ENCODE results near the gene RANBP1. TPM values are rescaled to one million over a fixed set of nuclear protein-coding genes. Genes with fewer than 3 reads are reported as not detected.

Gene RANBP1
- total RNA-seq, 4 donors from 2014 or later = 45.6 to 128 (median 106) TPM

GRCh38 chr22:20128902-20129746 is 13.2 kb downstream of the RANBP1 start:
- H3K27ac ChIP-seq = no peak overlapping the region
- intact Hi-C loops (cut with DNase I; ENCODE audit: low total_unique reads) (loop anchor here (10.0 kb wide), 1 partner anchor 154 kb away; no protein-coding TSS in a partner anchor), in situ Hi-C loops (cut with MboI; ENCODE audit: low pct_ligation_motif_present in 1 of 4, low pct_unique_long_range_greater_than_20kb in 1 of 4, low sequenced_read_pairs in 3 of 4) (no loop called here)
- DNase-seq = peak; percentile 38
- H3K27me3 ChIP-seq = no peaks in the 10 kb centered on the region
- no peaks in the 10 kb centered on the region for H3K9me3 ChIP-seq
- H3K4me1 ChIP-seq = peaks cover 11 to 21% (median 17%) of the 10 kb centered on the region in 4 donors
- WGBS, 2 donors (ENCODE audit: low coverage in 1 of 2) = 0 to 35% methylated on average over 1 to 16 of the region's 18 CpGs
- H3K36me3 ChIP-seq = peaks cover 0 to 5% (median 2%) of the 10 kb centered on the region in 4 donors
- peak in 3 of 5 experiments; percentile 13 to 30 (median 19) for TF ChIP-seq CTCF (IDR thresholded peaks at IDR 0.05)
- no peak for TF ChIP-seq POLR2AphosphoS5 (IDR thresholded peaks at IDR 0.05)
- no peak for TF ChIP-seq EP300 (IDR thresholded peaks at IDR 0.05; ENCODE audit: low read depth)
- no peak for TF ChIP-seq POLR2A (IDR thresholded peaks at IDR 0.05)
- H3K4me3 ChIP-seq = no peak overlapping the region

DNA sequence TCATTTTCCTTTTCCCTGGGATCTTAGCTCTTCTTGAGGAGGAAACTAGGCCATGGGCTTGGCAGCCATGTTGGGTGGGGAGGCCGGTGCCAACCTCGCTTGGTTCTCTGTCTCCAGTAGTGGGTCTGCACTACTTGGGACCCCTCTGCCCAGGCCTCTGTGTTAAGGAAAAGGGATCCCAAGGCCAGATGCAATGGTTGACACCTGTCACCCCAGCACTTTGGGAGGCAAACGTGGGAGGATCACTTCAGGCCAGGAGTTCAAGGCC is 13.8 kb downstream of the RANBP1 start:
- Histone ChIP-seq H3K4me1 (peaks cover 11 to 26% (median 18%) of the 10 kb centered on the region in 4 donors), H3K4me3 (no peak overlapping the region), H3K9me3 (no peaks in the 10 kb centered on the region), H3K27ac (no peak overlapping the region), H3K36me3 (peaks cover 0 to 5% (median under 1%) of the 10 kb centered on the region in 4 donors), H3K27me3 (no peaks in the 10 kb centered on the region)
- DNase-seq = no peak
- in situ Hi-C loops (cut with MboI; ENCODE audit: low pct_ligation_motif_present in 1 of 4, low pct_unique_long_range_greater_than_20kb in 1 of 4, low sequenced_read_pairs in 3 of 4) = no loop called here
- TF ChIP-seq POLR2AphosphoS5 (IDR thresholded peaks at IDR 0.05) = no peak
- TF ChIP-seq EP300 (IDR thresholded peaks at IDR 0.05; ENCODE audit: low read depth) = no peak
- TF ChIP-seq CTCF (IDR thresholded peaks at IDR 0.05) = no peak
- TF ChIP-seq POLR2A (IDR thresholded peaks at IDR 0.05) = no peak
- WGBS, 2 donors (ENCODE audit: low coverage in 1 of 2) = 73% methylated on average over 3 of the region's 3 CpGs; no CpG with 5 or more reads in 1 of the 2 donors
- intact Hi-C loops (cut with DNase I; ENCODE audit: low total_unique reads) = loop anchor here (10.0 kb wide), 1 partner anchor 155 kb away; no protein-coding TSS in a partner anchor

GRCh38 chr22:20130319-20130718 is 14.4 kb downstream of the RANBP1 start:
- Histone ChIP-seq H3K4me1 (peaks cover 11 to 30% (median 18%) of the 10 kb centered on the region in 4 donors), H3K9me3 (no peaks in the 10 kb centered on the region), H3K27me3 (no peaks in the 10 kb centered on the region), H3K4me3 (peak overlapping the region in 1 of 4 donors; percentile 91), H3K36me3 (peaks cover 0 to 1% (median 0%) of the 10 kb centered on the region in 4 donors), H3K27ac (peak overlapping the region; percentile 92 to 98 (median 94))
- intact Hi-C loops (cut with DNase I; ENCODE audit: low total_unique reads) (no loop called here), in situ Hi-C loops (cut with MboI; ENCODE audit: low pct_ligation_motif_present in 1 of 4, low pct_unique_long_range_greater_than_20kb in 1 of 4, low sequenced_read_pairs in 3 of 4) (no loop called here)
- 72% methylated on average over 3 of the region's 3 CpGs; no CpG with 5 or more reads in 1 of the 2 donors for WGBS, 2 donors (ENCODE audit: low coverage in 1 of 2)
- DNase-seq = no peak
- TF ChIP-seq CTCF (IDR thresholded peaks at IDR 0.05) (no peak), POLR2A (IDR thresholded peaks at IDR 0.05) (no peak), EP300 (IDR thresholded peaks at IDR 0.05; ENCODE audit: low read depth) (no peak), POLR2AphosphoS5 (IDR thresholded peaks at IDR 0.05) (no peak)

GRCh38 chr22:20130731-20131596 is 15.1 kb downstream of the RANBP1 start:
- intact Hi-C loops (cut with DNase I; ENCODE audit: low total_unique reads) = no loop called here
- Histone ChIP-seq H3K4me3 (peak overlapping the region; percentile 85 to 100 (median 96)), H3K4me1 (peaks cover 11 to 37% (median 18%) of the 10 kb centered on the region in 4 donors), H3K27me3 (no peaks in the 10 kb centered on the region), H3K36me3 (no peaks in the 10 kb centered on the region), H3K27ac (peak overlapping the region; percentile 92 to 98 (median 94)), H3K9me3 (no peaks in the 10 kb centered on the region)
- 4% methylated on average over 57 of the region's 70 CpGs; no CpG with 5 or more reads in 1 of the 2 donors for WGBS, 2 donors (ENCODE audit: low coverage in 1 of 2)
- in situ Hi-C loops (cut with MboI; ENCODE audit: low pct_ligation_motif_present in 1 of 4, low pct_unique_long_range_greater_than_20kb in 1 of 4, low sequenced_read_pairs in 3 of 4) = no loop called here
- peak; percentile 89 for DNase-seq
- TF ChIP-seq EP300 (IDR thresholded peaks at IDR 0.05; ENCODE audit: low read depth) = no peak
- peak in 2 of 3 donors; percentile 15 to 19 for TF ChIP-seq POLR2AphosphoS5 (IDR thresholded peaks at IDR 0.05)
- TF ChIP-seq CTCF (IDR thresholded peaks at IDR 0.05) = no peak
- peak; percentile 40 for TF ChIP-seq POLR2A (IDR thresholded peaks at IDR 0.05)

All from transverse colon (tissue), 4 donors.